ENCODE measurements around the gene WNT9B.

WNT9B gene

DNA sequence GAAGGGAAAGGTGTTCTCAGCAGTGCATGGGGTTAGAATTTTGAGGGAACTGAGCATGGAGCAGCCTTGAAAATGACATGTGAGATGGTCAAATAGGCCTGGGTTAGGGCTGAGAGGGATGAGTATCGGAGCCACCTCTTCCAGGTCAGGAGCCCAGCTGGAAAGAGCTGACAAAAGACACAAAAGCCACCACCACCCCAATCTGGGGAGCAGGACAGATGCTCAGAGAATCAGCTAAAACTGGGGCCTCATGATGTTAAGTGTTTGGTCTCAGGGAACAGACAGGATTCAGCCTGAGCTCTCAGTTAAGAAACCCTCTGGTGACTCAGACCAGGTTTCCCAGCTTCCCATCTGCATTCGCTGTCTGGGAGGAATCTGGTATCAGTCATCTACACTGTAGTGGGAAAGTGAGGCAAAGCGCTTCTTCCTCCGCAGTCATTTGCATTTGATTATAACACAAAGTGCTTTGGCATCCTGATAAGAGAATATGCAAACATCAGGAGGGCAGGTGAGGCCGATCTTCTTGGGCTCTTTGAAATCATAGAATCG, 2.6 kb downstream of the WNT9B start:
- no peak for DNase-seq (ENCODE audit: low read depth, low spot score)

DNA sequence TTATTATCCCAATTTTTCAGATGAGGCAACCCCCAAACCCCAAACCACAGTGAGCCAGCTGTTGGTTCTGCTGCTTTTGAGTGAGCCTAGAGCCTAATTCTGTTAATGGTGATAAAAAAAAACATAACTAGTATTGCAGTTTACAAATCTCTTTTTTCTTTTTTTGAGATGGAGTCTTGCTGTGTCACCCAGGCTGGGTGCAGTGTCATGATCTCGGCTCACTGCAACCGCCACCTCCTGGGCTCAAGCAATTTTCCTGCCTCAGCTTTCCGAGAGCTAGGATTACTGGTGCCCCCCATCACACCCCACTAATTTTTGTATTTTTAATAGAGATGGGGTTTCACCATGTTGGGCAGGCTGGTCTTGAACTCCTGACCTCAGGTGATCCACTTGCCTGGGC, 3.1 kb downstream of the WNT9B start:
- DNase-seq (ENCODE audit: low read depth, low spot score) = no peak

DNA sequence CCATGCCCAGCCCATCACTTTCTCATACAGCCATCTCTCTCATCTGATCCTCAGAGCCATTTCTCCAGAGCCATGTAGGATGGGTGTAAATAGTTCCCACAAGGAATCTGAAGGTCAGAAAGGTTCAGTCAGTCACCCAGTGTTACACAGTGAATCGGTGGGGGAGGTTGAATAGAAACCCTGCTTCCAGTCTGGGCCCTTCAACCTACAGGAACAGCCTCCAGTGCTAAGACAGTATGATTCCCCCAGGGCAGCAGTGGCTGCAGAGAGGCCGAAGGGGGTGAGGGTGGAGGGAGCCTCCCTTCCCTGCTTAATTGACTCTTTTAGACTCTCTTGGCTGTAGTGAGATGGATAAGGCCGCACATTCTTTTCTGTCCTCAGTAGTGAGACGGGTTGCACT, 3.6 kb downstream of the WNT9B start:
- no peak for DNase-seq (ENCODE audit: low read depth, low spot score)

DNA sequence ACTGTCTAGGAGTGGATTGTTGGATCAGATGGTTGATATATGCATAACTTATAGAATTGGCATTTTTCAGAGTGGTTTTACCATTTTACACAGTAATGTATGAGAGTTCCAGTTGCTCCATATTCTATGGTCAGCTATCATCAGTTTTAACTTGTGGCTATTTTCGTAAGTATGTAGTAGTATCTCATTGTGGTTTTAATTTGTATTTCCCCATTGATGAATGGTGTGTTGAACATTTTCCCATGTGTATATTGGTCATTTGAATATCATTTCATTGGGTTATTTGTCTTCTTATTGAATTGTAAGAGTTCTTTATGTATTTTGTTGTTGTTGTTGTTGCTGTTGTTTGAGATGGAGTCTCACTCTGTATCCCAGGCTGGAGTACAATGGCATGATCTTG, 6.2 kb downstream of the WNT9B start:
- DNase-seq (ENCODE audit: low read depth, low spot score) = no peak

DNA sequence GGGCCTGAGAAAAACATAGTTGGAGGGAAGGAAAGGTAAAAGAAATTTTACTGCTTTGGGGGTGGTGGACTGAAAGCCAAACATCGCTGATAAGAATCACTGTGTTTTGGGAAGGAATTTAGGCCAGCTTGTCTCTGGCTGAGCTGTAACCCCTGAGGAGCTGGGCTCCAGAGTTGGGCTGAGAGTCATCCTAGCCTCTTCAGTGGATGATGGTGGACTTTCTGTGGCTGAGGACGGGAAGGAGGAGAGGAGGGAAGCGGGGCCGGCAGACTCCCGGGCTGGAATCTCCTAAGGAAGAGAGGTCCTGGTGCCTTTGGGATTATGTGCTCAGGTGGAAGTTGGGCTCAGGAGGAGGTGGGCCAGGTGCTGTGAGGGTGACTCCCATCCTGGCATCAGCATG, 8.6 kb downstream of the WNT9B start:
- no peak for DNase-seq (ENCODE audit: low read depth, low spot score)

DNA sequence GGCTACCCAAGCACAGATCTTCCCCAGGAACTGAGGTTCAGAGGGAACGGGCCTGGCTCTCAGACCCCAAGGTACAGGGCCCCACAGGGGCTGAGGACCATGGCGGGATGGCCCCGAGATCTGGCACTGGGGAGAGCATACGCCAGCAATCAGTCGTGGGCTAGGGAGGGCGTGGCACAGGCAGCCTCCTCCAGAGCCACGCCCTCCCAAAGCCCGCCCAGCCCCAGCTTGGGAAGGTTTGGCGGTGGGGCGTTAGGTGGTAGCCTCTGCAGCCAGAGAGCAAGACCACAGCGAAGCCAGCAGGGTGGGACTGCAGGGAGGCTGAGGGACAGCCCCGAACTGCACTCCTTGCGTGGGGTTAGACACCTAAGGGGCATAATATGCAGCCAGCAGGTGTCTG, 11.6 kb downstream of the WNT9B start:
- no peak for DNase-seq (ENCODE audit: low read depth, low spot score)

DNA sequence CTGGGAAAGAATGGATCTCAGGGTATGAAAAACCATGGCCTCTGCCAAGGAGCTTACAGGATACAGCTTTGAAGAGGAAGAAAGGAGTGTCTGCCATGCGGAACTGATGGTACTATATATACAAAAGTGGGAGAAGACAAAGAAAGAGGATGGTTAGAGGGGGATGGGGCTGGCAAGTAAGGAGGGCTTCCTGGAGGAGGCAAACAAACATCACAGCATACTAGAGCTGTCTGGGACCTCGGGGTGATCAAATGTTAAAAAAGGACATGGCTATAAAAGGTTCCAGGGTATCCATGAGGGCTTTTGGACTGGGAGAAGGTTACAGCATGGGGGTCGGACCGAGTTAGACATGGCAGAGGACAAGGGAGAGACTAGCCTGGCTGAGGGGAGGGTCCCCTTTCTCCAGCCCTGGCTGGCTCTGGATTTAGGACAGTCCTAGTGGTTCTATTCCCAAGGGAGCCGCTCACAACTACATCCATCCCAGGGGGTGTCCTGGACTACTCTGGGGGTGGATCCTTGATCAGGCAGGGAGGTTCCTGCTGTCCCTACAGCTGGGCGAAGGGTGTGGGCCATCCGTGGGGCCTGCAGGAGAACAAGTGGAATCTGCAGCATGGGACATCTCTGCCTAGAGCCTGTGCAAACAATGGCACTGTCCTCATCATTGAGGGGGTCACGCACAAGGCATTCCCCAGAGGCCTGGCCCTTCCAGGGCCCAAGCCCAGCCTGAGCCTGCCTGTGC, 12.2 kb downstream of the WNT9B start:
- DNase-seq (ENCODE audit: low read depth, low spot score) = no peak

DNA sequence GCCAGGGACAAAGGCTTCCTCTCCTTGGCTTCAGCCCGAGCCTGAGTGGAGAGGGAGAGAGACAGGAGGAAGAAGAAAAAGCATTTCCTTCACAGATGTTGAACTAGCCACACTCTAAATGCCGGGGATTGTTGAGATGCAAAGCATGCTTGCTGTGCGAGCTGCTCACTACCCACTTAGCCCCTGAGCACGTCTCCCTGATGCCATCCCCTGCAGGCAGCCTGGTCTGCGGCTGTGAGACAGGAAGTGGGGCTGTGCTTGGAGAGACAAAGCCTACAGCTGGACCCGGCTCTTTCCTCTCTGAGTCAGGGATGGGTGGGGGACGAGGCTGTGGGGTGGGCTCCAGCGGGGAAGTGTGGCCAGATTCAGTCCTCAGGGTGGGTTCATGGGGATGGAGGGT, 13.7 kb downstream of the WNT9B start:
- no peak for DNase-seq (ENCODE audit: low read depth, low spot score)

DNA sequence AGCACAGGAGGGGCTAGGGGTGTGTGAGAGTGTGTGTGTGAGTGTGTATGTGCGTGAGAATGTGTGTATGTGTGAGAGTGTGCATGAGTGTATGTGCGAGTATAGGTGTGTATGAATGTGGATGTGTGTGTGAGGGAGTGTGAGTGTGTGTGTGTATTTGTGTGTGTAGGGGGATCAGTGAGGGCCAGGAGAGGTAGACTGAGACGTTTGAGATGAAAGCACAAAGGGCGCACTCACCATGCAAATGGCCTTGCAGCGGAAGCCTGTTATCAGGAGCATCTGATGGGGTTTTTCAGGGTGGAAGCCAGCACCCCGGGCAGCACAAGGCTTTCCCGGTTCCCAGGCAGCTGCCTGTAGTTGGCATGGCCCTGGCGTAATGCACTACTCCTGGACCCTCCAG, 14.9 kb downstream of the WNT9B start:
- no peak for DNase-seq (ENCODE audit: low read depth, low spot score)

DNA sequence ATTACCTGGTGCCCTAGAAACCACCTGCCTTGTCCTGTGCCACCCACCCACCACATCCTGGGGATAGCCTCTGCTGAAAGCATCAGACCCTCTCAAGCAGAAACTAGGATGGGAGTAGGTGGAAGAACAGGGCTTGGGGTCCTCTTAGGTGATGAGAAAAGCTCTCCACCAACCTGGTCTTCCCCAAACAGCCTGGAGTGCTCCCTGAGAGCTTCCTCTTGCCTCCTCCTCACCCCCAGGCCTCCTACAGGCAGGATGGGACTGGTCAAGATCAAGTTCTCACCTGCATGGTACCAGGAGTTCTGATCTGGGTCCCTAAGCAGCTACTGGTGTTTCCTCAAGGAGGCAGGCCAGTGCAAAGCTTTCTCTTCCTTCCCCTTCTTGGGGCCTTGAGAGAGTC, 15.4 kb downstream of the WNT9B start:
- DNase-seq (ENCODE audit: low read depth, low spot score) = no peak

DNA sequence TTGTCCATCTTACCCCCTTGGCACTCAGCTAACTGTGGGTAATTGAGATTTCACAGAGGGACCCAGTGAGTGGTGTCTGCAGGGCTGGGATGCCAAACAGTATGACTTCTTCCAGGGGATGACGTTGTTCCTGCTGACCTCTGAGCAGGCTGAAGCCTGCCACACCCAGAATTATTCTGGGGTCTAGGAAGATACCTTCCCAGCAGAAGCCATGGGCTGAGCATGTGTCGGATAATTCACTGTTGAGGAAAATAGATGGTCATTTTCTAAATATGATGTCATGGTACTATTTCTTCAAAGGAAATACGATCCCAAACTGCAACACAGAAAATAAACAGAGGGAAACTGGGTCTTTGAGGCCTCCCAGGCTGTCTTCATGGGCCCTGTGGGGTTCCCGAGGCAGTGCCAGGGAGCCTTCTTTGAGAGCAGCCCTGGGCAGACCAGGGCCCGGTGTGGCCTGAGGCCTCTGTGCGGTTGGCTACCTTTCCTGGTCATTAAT, 17.4 kb downstream of the WNT9B start:
- no peak for DNase-seq (ENCODE audit: low read depth, low spot score)

DNA sequence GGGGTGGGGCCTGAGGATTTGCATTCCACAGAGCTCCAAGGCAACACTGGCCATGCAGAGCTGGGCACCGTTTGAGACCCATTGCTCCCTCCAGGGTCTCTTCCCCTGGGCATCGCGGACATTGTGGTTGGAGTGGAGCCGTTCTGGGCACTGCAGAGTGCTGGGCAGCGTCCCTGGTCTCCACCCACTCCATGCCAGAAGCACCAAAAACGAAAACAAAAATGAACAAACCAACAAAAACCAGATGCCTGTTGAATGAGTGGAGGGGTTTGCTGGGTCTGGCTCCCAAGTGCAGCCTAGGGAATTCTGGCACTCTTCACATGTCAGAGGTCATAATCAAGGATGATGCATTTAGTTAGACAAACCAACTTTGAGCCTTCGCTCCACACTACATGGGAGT, 17.9 kb downstream of the WNT9B start:
- no peak for DNase-seq (ENCODE audit: low read depth, low spot score)

DNA sequence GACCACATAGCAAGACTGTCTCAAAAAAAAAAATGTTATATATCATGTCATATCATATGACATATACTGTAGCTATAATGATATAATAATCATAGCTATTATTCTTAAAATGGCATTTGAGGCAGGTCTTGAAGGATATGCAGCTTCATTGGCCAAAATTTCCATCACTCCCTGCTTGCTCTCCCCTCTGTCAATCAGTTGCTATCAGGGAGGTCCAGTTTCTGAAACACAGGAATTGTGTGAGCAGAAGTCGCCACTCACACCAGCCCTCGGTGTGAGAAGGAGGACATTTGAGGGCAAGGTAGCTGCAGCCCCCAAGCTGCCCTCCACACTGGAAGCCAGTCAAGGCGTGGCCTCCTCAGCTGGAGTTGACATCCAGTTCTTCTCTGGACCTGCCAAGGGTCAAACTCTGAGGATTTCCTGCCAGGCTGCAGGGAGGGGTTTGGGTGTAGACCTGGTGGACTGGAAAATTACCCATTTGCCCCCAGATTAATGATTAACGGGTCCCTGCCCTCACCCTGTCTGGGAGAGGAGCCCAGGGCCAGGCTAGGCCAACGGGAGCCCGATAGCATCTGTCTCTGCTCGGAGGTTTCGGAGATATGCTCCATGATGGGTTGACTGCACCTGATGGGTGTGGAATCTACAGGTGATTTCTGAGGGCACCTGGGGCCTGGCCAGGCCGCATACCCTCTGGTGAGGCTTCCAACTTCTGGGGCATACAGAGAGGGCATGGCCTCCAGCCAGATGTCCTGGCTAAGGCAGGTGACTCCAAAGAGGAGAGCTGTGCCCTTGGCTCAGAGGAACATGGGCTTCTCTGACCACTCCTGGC, 18.8 kb downstream of the WNT9B start:
- DNase-seq (ENCODE audit: low read depth, low spot score) = no peak

DNA sequence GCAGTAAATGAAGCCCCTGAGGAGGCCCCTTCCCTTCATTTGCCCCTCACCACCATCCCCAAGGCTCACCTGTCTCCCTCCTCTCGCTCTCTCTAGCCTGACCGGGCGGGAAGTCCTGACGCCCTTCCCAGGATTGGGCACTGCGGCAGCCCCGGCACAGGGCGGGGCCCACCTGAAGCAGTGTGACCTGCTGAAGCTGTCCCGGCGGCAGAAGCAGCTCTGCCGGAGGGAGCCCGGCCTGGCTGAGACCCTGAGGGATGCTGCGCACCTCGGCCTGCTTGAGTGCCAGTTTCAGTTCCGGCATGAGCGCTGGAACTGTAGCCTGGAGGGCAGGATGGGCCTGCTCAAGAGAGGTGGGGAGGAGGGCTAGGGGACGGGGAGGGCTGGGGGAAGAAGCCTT, 21.0 kb downstream of the WNT9B start:
- DNase-seq (ENCODE audit: low read depth, low spot score) = no peak

DNA sequence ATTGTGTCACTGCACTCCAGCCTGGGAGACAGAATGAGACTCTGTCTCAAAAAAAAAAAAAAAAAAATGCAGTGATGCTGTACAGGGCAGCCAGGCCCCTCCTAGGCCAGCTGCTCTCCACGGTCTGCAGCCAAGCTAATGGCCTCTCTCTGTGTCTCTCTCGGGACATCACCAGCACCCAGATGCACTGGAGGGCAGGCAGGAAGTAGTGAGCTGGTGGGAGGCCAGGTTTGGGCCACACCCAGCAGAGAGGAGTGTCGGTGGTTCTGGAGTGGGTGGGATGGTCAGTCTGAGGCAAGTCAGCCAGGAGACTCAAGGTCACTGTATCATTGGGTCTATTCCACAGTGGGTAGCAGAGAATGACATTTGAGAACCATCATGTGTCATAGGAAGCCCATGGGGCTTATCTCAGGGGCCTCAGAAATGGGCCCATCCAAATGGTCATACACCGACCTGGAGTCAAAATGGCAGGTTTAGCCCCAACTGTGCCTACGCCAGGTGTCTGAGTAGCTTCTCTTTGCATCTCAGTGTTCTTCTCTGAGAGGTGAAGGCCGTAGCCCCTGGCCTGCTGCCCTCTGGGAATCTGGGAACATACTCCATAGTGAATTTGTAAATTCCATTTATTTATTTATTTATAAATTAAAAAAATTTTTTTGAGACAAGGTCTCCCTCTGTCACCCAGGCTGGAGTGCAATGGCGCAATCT, 22.7 kb downstream of the WNT9B start:
- DNase-seq (ENCODE audit: low read depth, low spot score) = no peak

DNA sequence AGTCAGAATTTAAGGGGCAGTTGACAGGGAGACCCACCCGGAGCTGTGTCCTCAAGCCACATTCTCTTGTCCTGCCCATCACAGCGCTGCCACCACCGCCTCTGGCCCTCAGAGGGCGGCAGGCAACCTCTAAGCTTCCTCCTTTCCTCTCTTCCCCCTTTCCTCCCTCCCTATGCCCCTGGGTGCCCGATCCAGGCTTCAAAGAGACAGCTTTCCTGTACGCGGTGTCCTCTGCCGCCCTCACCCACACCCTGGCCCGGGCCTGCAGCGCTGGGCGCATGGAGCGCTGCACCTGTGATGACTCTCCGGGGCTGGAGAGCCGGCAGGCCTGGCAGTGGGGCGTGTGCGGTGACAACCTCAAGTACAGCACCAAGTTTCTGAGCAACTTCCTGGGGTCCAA, 23.5 kb downstream of the WNT9B start:
- no peak for DNase-seq (ENCODE audit: low read depth, low spot score)

DNA sequence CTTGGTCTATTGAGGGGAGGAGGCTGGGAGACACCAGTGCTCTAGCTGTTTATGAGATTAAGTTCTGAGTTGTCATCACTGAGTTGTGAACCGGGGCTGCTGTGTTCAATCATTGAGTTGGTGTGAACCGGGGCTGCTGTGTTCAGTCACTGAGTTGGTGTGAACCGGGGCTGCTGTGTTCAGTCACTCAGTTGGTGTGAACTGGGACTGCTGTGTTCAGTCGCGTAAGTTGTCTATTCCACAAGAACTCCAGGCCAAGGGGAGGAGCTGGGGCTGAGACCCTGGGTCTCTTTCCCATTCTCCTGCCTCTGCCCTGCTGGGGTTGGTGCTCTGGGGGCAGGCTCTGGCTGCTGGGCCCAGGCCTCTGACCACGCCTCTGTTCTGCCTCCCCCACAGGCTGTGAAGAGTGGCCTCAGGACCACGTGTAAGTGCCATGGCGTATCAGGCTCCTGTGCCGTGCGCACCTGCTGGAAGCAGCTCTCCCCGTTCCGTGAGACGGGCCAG, 24.5 kb downstream of the WNT9B start:
- DNase-seq (ENCODE audit: low read depth, low spot score) = no peak

DNA sequence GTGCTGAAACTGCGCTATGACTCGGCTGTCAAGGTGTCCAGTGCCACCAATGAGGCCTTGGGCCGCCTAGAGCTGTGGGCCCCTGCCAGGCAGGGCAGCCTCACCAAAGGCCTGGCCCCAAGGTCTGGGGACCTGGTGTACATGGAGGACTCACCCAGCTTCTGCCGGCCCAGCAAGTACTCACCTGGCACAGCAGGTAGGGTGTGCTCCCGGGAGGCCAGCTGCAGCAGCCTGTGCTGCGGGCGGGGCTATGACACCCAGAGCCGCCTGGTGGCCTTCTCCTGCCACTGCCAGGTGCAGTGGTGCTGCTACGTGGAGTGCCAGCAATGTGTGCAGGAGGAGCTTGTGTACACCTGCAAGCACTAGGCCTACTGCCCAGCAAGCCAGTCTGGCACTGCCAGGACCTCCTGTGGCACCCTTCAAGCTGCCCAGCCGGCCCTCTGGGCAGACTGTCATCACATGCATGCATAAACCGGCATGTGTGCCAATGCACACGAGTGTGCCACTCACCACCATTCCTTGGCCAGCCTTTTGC, 25.0 kb downstream of the WNT9B start:
- no peak for DNase-seq (ENCODE audit: low read depth, low spot score)

DNA sequence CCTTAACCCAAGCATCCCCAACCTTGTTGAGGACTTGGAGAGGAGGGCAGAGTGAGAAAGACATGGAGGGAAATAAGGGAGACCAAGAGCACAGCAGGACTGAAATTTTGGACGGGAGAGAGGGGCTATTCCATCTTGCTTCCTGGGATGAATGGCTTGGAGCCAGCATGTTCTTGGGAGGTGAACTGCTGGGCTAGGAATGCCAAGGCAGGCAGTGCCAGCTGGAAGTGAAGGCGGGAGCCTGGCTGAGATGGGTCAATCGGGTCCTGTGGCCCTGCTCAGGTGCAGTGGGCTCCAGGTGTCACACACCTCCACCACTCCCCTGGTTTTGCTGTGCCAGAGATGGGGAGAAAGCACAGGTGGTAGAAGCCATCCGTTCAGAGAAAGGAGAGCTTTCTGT, 25.5 kb downstream of the WNT9B start:
- DNase-seq (ENCODE audit: low read depth, low spot score) = no peak

DNA sequence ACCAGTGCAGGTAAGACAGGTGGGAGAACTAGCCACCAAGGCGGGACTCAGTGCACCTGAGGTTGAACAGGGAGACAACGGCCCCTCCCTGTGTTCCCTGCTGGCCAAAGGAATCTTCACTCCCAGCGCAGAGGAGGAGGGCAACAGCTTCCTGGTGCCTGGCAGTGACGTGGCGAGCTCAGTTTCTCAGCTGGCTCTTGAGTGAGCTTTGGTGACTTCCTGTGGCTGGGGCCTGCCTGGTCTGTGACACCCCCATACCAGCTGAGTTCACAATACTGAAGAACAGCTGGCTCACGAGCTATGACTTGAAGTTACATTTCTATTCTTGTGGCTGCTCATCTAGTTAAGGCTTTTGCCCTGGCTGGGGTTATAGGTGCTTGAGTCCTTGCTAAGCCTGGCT, 26.1 kb downstream of the WNT9B start:
- DNase-seq (ENCODE audit: low read depth, low spot score) = no peak

DNA sequence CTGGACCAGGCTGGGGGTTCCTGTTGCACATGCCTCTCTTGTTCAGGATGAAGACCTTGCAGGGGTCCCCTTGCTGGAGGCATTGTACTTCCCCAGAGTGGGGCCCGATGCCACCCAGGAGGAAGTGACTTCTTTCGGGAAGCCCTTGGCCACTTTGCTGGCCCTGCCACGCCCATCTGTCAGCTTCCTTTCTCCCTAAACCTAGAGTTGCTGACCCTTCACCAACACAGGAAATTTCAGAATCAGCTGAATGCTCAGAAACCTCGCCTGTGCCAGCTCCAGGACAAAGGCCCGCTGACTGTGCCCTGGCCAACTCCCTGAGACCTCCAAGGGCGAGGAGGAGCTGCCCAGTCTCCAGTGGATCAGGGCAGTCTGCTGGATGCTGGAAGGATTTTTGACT, 26.7 kb downstream of the WNT9B start:
- DNase-seq (ENCODE audit: low read depth, low spot score) = no peak

DNA sequence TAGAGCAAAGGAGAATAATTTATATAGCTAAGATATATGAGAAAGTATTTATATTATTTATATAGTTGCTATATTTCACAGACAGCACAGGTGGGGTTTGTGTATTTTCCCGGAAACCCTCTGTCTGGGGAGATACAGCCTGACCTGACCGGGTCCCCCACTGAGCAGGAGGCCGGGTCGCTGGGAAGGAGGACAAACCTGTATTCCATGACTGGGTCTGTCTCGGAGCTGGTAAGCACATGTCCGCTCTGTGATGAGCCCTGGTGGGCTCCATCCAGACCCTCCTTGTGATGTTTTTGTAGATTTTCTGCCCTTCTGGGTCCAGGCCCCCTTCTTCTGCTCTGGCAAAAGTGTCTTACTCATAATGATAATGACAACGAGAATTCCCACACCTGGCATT, 27.7 kb downstream of the WNT9B start:
- no peak for DNase-seq (ENCODE audit: low read depth, low spot score)

All from activated naive CD8-positive, alpha-beta T cell treated with anti-CD3 and anti-CD28 coated beads, Interleukin-2, amount 50 U/mL, for 16 hours (primary cell).